ENCODE data around the gene MAP2K1. TPM values are rescaled to one million over a fixed set of nuclear protein-coding genes. Genes with fewer than 3 reads are reported as not detected.
A peak's percentile ranks its signal among the peaks of the same experiment; 100 is the strongest.

The MAP2K1 gene
- total and polyA plus RNA-seq, 9 of the 15 experiments (the other 6 are each of a cell fraction or from before 2014, with no cell fraction given) = 7.5 to 58.3 (median 30.0) TPM

Small RNAs within 50 kb of the gene (microRNA-seq; reads per million reads assigned to microRNA genes)
- gene MIR4512 (ENCODE audit: borderline microRNAs expressed) = 0.55 reads per million

Small RNAs within 50 kb of the gene (small RNA-seq; reads per million reads assigned to genes)
- gene ATP5MFP6 (not detected), gene MIR4512 (0.33 reads per million), gene RF00019 (not detected), gene RF01159 (not detected), gene SCARNA14 (10.7 reads per million, percentile 95 among the genes with 10 or more reads in this experiment), gene SNORD16 (not detected), gene SNORD18A (not detected), gene SNORD18B (not detected), gene SNORD18C (not detected)

Other genes with a start within 250 kb of the MAP2K1 start
- gene MEGF11, start 133.2 kb upstream of the MAP2K1 start, total RNA-seq (2014; rRNA removed) = not detected in 2 replicates
- not detected in 2 replicates for gene MEGF11, start 133.2 kb upstream of the MAP2K1 start, total RNA-seq (2014; rRNA removed; fragmentation: Illumina TruSeq; extraction: Trizol)
- gene MEGF11, start 133.2 kb upstream of the MAP2K1 start, total RNA-seq (2015; rRNA removed; fragmentation: Illumina TruSeq; extraction: Trizol) = not detected in 2 replicates
- gene MEGF11, start 133.2 kb upstream of the MAP2K1 start, total RNA-seq (2021) = not detected in 2 replicates
- not detected in 2 replicates for gene MEGF11, start 133.2 kb upstream of the MAP2K1 start, polyA plus RNA-seq (2011; rRNA removed)
- gene MEGF11, start 133.2 kb upstream of the MAP2K1 start, polyA plus RNA-seq (2014; fragmentation: Illumina TruSeq; extraction: Trizol) = not detected in 2 replicates
- under 1 TPM; 0.06 to 0.20 TPM for gene MEGF11, start 133.2 kb upstream of the MAP2K1 start, polyA plus RNA-seq (2014; fragmentation: Nextera tagmentation; extraction: Ambion mirVana)
- 0.23 TPM in 1 of 2 replicates, not detected in the other for gene MEGF11, start 133.2 kb upstream of the MAP2K1 start, polyA plus RNA-seq (2014; rRNA removed)
- gene DIS3L, start 93.3 kb upstream of the MAP2K1 start, total RNA-seq (2014; rRNA removed) = 11.8 and 16.2 TPM in 2 replicates
- gene DIS3L, start 93.3 kb upstream of the MAP2K1 start, total RNA-seq (2014; rRNA removed; fragmentation: Illumina TruSeq; extraction: Trizol) = 25.0 and 25.4 TPM in 2 replicates
- 25.4 and 25.6 TPM in 2 replicates for gene DIS3L, start 93.3 kb upstream of the MAP2K1 start, total RNA-seq (2015; rRNA removed; fragmentation: Illumina TruSeq; extraction: Trizol)
- 16.6 and 16.9 TPM in 2 replicates for gene DIS3L, start 93.3 kb upstream of the MAP2K1 start, total RNA-seq (2021)
- gene DIS3L, start 93.3 kb upstream of the MAP2K1 start, polyA plus RNA-seq (2011; rRNA removed) = 19.8 and 34.6 TPM in 2 replicates
- gene DIS3L, start 93.3 kb upstream of the MAP2K1 start, polyA plus RNA-seq (2014; fragmentation: Illumina TruSeq; extraction: Trizol) = 16.4 and 19.4 TPM in 2 replicates
- gene DIS3L, start 93.3 kb upstream of the MAP2K1 start, polyA plus RNA-seq (2014; fragmentation: Nextera tagmentation; extraction: Ambion mirVana) = 1 to 10 TPM; 5.9 to 6.4 TPM
- 15.1 and 15.3 TPM in 2 replicates for gene DIS3L, start 93.3 kb upstream of the MAP2K1 start, polyA plus RNA-seq (2014; rRNA removed)
- 29.9 and 31.1 TPM in 2 replicates for gene TIPIN, start 30.2 kb upstream of the MAP2K1 start, total RNA-seq (2014; rRNA removed)
- 45.8 and 64.9 TPM in 2 replicates for gene TIPIN, start 30.2 kb upstream of the MAP2K1 start, total RNA-seq (2014; rRNA removed; fragmentation: Illumina TruSeq; extraction: Trizol)
- 40.4 and 41.9 TPM in 2 replicates for gene TIPIN, start 30.2 kb upstream of the MAP2K1 start, total RNA-seq (2015; rRNA removed; fragmentation: Illumina TruSeq; extraction: Trizol)
- gene TIPIN, start 30.2 kb upstream of the MAP2K1 start, total RNA-seq (2021) = 27.4 and 28.0 TPM in 2 replicates
- 15.2 and 22.9 TPM in 2 replicates for gene TIPIN, start 30.2 kb upstream of the MAP2K1 start, polyA plus RNA-seq (2011; rRNA removed)
- 61.4 and 62.1 TPM in 2 replicates for gene TIPIN, start 30.2 kb upstream of the MAP2K1 start, polyA plus RNA-seq (2014; fragmentation: Illumina TruSeq; extraction: Trizol)
- gene TIPIN, start 30.2 kb upstream of the MAP2K1 start, polyA plus RNA-seq (2014; fragmentation: Nextera tagmentation; extraction: Ambion mirVana) = 10 to 100 TPM; 55.6 to 58.9 TPM
- gene TIPIN, start 30.2 kb upstream of the MAP2K1 start, polyA plus RNA-seq (2014; rRNA removed) = 25.7 and 42.0 TPM in 2 replicates
- gene SNAPC5, start 110.8 kb downstream of the MAP2K1 start, total RNA-seq (2014; rRNA removed) = 67.2 and 96.5 TPM in 2 replicates
- 102 and 112 TPM in 2 replicates for gene SNAPC5, start 110.8 kb downstream of the MAP2K1 start, total RNA-seq (2014; rRNA removed; fragmentation: Illumina TruSeq; extraction: Trizol)
- 77.0 and 79.9 TPM in 2 replicates for gene SNAPC5, start 110.8 kb downstream of the MAP2K1 start, total RNA-seq (2015; rRNA removed; fragmentation: Illumina TruSeq; extraction: Trizol)
- gene SNAPC5, start 110.8 kb downstream of the MAP2K1 start, total RNA-seq (2021) = 56.7 and 57.0 TPM in 2 replicates
- 40.6 and 52.8 TPM in 2 replicates for gene SNAPC5, start 110.8 kb downstream of the MAP2K1 start, polyA plus RNA-seq (2011; rRNA removed)
- gene SNAPC5, start 110.8 kb downstream of the MAP2K1 start, polyA plus RNA-seq (2014; fragmentation: Illumina TruSeq; extraction: Trizol) = 116 and 118 TPM in 2 replicates
- gene SNAPC5, start 110.8 kb downstream of the MAP2K1 start, polyA plus RNA-seq (2014; fragmentation: Nextera tagmentation; extraction: Ambion mirVana) = 100 to 1,000 TPM; 155 TPM
- gene SNAPC5, start 110.8 kb downstream of the MAP2K1 start, polyA plus RNA-seq (2014; rRNA removed) = 70.5 and 80.8 TPM in 2 replicates
- gene RPL4, start 117.9 kb downstream of the MAP2K1 start, total RNA-seq (2014; rRNA removed) = 2,055 and 3,520 TPM in 2 replicates
- gene RPL4, start 117.9 kb downstream of the MAP2K1 start, total RNA-seq (2014; rRNA removed; fragmentation: Illumina TruSeq; extraction: Trizol) = 5,714 and 5,919 TPM in 2 replicates
- 4,633 and 5,069 TPM in 2 replicates for gene RPL4, start 117.9 kb downstream of the MAP2K1 start, total RNA-seq (2015; rRNA removed; fragmentation: Illumina TruSeq; extraction: Trizol)
- gene RPL4, start 117.9 kb downstream of the MAP2K1 start, total RNA-seq (2021) = 3,792 and 4,028 TPM in 2 replicates
- gene RPL4, start 117.9 kb downstream of the MAP2K1 start, polyA plus RNA-seq (2011; rRNA removed) = 6,235 and 7,065 TPM in 2 replicates
- gene RPL4, start 117.9 kb downstream of the MAP2K1 start, polyA plus RNA-seq (2014; fragmentation: Illumina TruSeq; extraction: Trizol) = 7,372 and 7,760 TPM in 2 replicates
- 1,000 to 10,000 TPM; 3,604 to 3,827 TPM for gene RPL4, start 117.9 kb downstream of the MAP2K1 start, polyA plus RNA-seq (2014; fragmentation: Nextera tagmentation; extraction: Ambion mirVana)
- 5,294 and 6,049 TPM in 2 replicates for gene RPL4, start 117.9 kb downstream of the MAP2K1 start, polyA plus RNA-seq (2014; rRNA removed)
- gene ZWILCH, start 118.4 kb downstream of the MAP2K1 start, total RNA-seq (2014; rRNA removed) = 25.4 and 35.2 TPM in 2 replicates
- gene ZWILCH, start 118.4 kb downstream of the MAP2K1 start, total RNA-seq (2014; rRNA removed; fragmentation: Illumina TruSeq; extraction: Trizol) = 59.3 and 62.6 TPM in 2 replicates
- gene ZWILCH, start 118.4 kb downstream of the MAP2K1 start, total RNA-seq (2015; rRNA removed; fragmentation: Illumina TruSeq; extraction: Trizol) = 46.8 and 52.0 TPM in 2 replicates
- 36.9 and 41.4 TPM in 2 replicates for gene ZWILCH, start 118.4 kb downstream of the MAP2K1 start, total RNA-seq (2021)
- 53.6 and 78.7 TPM in 2 replicates for gene ZWILCH, start 118.4 kb downstream of the MAP2K1 start, polyA plus RNA-seq (2011; rRNA removed)
- gene ZWILCH, start 118.4 kb downstream of the MAP2K1 start, polyA plus RNA-seq (2014; fragmentation: Illumina TruSeq; extraction: Trizol) = 42.9 and 52.1 TPM in 2 replicates
- gene ZWILCH, start 118.4 kb downstream of the MAP2K1 start, polyA plus RNA-seq (2014; fragmentation: Nextera tagmentation; extraction: Ambion mirVana) = 10 to 100 TPM; 93.2 to 94.2 TPM
- gene ZWILCH, start 118.4 kb downstream of the MAP2K1 start, polyA plus RNA-seq (2014; rRNA removed) = 26.7 and 32.8 TPM in 2 replicates
- not detected in 2 replicates for gene LCTL, start 179.1 kb downstream of the MAP2K1 start, total RNA-seq (2014; rRNA removed)
- gene LCTL, start 179.1 kb downstream of the MAP2K1 start, total RNA-seq (2014; rRNA removed; fragmentation: Illumina TruSeq; extraction: Trizol) = not detected in 2 replicates
- gene LCTL, start 179.1 kb downstream of the MAP2K1 start, total RNA-seq (2015; rRNA removed; fragmentation: Illumina TruSeq; extraction: Trizol) = not detected in 2 replicates
- gene LCTL, start 179.1 kb downstream of the MAP2K1 start, total RNA-seq (2021) = not detected in 2 replicates
- gene LCTL, start 179.1 kb downstream of the MAP2K1 start, polyA plus RNA-seq (2011; rRNA removed) = 0.03 and 0.08 TPM in 2 replicates
- gene LCTL, start 179.1 kb downstream of the MAP2K1 start, polyA plus RNA-seq (2014; fragmentation: Illumina TruSeq; extraction: Trizol) = not detected in 2 replicates
- under 1 TPM; 0.17 to 0.31 TPM for gene LCTL, start 179.1 kb downstream of the MAP2K1 start, polyA plus RNA-seq (2014; fragmentation: Nextera tagmentation; extraction: Ambion mirVana)
- not detected in 2 replicates for gene LCTL, start 179.1 kb downstream of the MAP2K1 start, polyA plus RNA-seq (2014; rRNA removed)